Islet precursor cell (in vitro differentiated cells): ENCODE measurements around the gene CHP2.

Experiments
- DNase-seq: peaks from one replicate; pipeline ENCODE4 v3.0.0-alpha.2; 2018

CHP2 gene

GRCh38 chr16:23748630-23749029 lies 6.2 kb upstream of the CHP2 start:
- DNase-seq = no peak

DNA sequence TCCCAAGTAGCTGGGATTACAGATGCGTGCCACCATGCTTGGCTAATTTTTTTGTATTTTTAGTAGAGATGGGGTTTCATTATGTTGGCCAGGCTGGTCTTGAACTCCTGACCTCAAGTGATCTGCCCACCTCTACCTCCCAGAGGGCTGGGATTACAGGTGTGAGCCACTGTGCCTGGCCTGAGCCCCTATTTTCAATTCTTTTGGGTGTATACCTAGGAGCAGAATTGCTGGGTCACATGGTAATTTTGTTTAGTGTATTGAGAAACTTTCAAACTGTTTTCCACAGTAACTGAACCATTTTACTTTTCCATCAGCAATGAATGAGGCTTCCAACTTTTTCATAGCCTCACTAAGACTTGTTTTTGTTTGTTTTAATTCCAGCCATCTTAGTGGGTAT lies 3.8 kb upstream of the CHP2 start:
- DNase-seq = peak; percentile 5

GRCh38 chr16:23753908-23754593 lies 775 bp upstream of the CHP2 start:
- peak; percentile 40 for DNase-seq

- DNase-seq = peak; percentile 49
Observed at GRCh38 chr16:23755484-23755809, 621 bp downstream of the CHP2 start.

- DNase-seq = peak; percentile 18
Observed at GRCh38 chr16:23757116-23757515, 2.3 kb downstream of the CHP2 start.

DNA sequence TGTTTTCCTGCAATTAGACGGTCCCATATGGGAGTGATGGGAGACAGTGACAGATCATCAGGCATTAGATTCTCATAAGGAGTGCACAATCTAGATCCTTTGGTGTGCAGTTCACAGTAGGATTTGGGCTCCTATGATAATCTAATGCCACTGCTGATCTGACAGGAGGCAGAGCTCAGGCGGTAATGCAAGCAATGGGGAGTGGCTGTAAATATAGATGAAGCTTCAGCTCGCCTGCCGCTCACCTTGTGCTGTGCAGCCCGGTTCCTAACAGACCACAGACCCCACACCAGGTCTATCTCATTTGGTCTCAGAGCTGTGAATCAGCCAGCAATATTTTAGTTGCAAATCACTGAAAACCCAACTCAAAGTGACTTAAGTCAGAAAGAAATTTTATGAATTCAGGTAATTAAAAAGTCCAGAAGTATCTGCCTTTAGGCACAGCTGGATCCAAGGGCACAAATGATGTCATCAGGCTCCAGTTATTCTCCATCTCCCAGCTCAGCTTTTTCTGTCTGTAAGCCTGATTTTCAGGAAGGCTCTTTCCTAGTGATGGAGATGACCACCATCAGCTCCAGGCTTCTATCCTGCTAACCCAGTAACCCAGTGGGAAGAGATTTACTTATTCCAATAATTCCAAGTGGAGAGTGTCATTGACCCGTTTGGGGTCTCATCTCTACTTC lies 3.3 kb downstream of the CHP2 start:
- DNase-seq = peak; percentile 9

GRCh38 chr16:23765933-23766332 lies 11.1 kb downstream of the CHP2 start:
- peak; percentile 1 for DNase-seq

DNA sequence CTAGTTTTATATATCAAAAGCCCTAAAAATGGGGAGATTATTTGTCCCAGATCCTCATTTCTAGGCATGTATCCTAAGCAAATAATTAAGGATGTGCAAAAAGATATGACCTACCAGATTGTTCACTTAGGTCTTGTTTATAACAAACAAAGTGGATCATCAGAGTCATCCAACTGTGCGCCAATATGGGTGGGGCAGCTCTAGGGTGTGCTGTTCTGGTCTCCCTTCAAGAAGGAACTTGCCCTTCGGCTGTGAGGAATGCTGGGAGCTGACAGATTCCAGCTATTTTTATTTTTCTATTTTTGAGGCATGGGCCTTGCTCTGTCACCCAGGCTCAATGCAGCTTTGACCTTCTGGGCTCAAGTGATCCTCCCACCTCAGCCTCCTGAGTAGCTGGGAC lies 13.8 kb downstream of the CHP2 start:
- DNase-seq = peak; percentile 15

GRCh38 chr16:23771027-23771426 lies 16.2 kb downstream of the CHP2 start:
- peak; percentile 12 for DNase-seq

GRCh38 chr16:23771642-23772041 lies 16.8 kb downstream of the CHP2 start:
- DNase-seq = peak; percentile 38

DNA sequence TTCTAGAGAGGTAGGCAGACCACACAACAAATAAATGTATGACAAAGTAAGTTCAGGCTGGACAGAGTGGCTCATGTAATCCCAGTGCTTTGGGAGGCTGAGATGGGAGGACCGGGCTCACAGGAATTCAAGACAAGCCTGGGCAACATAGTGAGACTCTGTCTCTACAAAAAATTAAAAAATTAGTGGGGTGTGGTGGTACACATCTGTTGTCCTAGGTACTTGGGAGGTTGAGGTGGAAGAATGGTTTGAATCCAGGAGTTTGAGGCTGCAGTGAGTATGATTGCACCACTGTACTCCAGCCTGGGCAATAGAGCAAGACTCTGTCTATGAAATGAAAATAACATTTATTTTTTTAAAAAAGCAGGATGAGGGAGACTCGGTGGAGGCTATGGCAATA lies 18.5 kb downstream of the CHP2 start:
- peak; percentile 11 for DNase-seq

- DNase-seq = no peak
Observed at GRCh38 chr16:23781176-23781575, 26.4 kb downstream of the CHP2 start.

GRCh38 chr16:23784811-23785447 lies 30.1 kb downstream of the CHP2 start:
- DNase-seq = no peak

DNA sequence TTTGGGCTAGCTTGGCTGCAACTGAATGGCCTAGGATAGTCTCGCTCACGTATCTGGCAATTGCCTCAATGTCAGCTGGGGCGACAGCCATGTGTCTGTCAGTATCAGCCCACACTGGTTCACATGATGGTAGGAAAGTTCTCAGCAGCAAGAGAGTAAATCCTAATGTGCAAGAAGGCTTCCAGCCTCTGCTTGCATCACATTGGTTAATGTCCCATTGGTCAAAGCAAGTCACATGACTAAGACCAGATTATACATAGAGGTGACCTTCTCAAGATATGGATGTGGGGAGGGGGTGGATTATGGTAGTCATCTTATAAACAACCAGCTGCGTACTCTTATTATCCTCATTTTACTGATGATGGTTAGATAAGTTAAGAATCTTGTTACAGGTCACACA lies 31.0 kb downstream of the CHP2 start:
- DNase-seq = no peak

- DNase-seq = no peak
Observed at GRCh38 chr16:23786964-23787561, 32.2 kb downstream of the CHP2 start.

DNA sequence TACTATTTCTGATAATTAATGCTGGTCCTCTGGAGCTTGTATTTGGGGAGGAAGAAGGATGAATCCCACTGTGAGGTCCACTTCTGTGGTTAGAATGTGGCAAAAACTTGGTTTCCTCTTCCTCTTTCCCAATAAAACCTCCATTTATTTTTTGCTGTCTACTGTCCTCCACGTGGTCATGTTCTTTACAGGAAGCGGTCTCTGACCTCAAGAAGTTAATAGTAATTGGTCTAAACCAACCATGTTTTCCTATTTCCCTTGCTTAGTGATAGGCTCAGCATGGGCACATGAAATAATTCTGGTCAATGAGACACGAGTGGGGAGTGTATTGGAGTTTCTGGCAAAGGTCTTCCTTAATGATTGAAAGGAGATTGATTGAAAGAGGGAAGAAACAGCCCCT lies 33.9 kb downstream of the CHP2 start:
- DNase-seq = peak; percentile 2

GRCh38 chr16:23795378-23795777 lies 40.6 kb downstream of the CHP2 start:
- DNase-seq = no peak

DNA sequence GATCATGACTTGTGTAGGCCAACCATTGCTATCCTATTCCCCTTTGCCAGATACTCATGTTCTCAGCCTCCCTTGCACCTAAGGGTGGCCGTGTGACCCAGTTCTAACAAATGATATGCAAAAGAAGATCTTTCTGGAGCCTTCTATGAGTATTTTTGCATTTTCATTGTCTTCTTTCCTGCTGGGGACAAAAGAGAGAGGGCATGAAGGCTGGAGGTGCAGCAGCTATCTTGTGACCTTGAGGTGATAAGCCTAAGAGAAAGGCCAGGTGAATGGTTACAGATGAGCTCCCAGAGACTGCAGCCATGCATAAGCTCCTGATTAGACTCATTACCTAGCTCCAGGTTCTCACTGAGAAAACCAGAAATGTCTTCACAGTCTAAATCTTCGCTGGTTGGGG lies 42.1 kb downstream of the CHP2 start:
- DNase-seq = no peak

- DNase-seq = peak; percentile 81
Observed at GRCh38 chr16:23801378-23801777, 46.6 kb downstream of the CHP2 start.

DNA sequence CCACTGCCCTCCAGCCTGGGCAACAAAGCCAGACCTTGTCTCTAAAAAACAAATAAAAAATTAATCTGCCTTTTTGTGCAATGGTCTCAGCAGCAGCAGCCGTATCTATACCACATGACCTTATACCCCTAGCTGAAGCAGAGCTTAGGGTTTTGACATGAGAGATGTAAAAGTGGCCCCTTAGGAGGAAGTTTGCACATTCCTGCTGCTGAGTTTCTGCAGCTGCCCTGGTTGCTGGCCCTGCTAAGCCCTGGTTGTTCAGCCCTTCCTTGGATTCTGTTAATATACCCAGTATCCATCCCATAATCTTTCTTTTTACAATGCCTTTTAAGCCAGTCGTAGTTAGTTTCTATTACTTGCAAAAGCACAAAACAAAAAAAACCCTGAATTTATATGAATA lies 48.0 kb downstream of the CHP2 start:
- DNase-seq = peak; percentile 12

DNA sequence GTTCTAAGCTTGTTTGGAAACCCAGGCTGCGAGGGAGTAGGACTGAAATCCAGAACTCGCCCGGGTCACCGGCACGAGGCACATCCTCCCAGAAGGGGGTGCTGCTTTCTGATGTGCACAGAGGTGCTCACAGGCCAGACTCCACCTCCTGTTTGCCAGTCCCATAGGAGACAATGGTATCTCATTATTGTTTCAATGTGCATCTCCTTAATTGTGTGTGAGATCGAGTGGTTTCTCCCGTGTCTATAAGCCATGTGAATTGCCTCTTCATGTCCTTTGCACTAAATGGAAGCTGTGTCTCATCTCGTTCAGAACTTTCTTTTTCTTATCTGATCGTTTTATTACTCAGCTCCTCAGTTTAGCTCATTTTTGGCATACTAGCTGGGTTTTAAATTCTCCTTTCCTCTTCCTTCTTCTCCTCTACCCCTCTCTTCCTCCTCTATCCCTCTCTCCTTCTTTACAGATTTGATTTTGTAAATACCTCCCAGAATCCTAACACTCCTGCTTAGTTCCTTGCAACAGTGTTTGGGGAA lies 48.8 kb downstream of the CHP2 start:
- peak; percentile 81 for DNase-seq

DNA sequence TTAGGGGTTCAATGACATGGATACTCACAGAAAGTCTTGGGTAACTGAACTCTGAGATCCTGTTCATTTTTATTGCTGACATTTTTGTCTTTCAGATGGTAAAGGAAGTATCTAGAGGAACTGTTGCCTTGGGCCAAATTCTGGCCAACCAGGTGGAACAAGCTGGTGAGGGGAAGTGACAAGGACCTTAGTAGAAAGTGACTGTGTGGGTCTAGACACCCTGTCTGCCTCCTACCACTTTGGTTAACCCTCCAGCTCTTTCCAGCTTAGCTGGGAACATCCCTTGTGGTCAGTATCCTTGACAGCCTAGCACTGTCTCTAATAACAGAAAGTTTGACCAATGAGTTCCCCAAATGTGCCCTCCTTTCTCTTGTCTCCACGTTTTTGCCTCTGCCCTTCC lies 52.2 kb downstream of the CHP2 start:
- peak; percentile 36 for DNase-seq
